Coronary artery (tissue), 2 donors: ENCODE data around the gene PLD5.

Experiments used
- DNase-seq: peaks from one replicate; pipeline ENCODE4 v3.0.0-alpha.2; 2017; ENCODE audit warnings: low spot score
- H3K27ac ChIP-seq, 2 donors: fragments of 200-600 bp; sonication (generic); one replicate each; pipeline ENCODE4 v1.5.1; 2016 to 2019
- H3K4me3 ChIP-seq: fragments of 200-600 bp; sonication (generic); 2 replicates; pipeline ENCODE4 v1.5.1; 2016; ENCODE audit warnings: mild to moderate bottlenecking, moderate library complexity
- TF ChIP-seq, protein P1 (sequence below): fragments of 200-600 bp; sonication (generic); IDR thresholded peaks from one replicate; pipeline ENCODE4 v1.5.1; 2019; ENCODE audit warnings: antibody characterized with exemption

Gene PLD5

DNA sequence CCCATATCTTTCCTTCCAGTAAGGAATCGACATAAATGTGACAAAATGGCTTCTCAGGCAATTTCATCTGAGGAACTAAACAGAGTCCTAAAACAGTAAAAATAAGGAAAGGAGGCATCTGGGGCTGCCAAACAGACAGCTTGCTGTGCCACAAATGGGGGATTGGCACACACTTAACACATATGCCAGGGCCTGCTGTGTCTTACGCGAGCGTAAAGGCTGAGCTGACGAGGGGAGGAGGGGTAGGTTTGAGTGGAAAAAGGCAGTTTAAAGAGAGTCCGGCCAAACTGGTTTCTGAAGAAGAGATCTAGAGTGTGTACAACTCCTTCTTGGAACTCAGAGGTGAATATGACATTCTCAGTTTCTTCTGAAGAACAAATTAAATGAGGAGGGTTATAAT is 281.5 kb downstream of the PLD5 start:
- TF ChIP-seq, protein P1, sequence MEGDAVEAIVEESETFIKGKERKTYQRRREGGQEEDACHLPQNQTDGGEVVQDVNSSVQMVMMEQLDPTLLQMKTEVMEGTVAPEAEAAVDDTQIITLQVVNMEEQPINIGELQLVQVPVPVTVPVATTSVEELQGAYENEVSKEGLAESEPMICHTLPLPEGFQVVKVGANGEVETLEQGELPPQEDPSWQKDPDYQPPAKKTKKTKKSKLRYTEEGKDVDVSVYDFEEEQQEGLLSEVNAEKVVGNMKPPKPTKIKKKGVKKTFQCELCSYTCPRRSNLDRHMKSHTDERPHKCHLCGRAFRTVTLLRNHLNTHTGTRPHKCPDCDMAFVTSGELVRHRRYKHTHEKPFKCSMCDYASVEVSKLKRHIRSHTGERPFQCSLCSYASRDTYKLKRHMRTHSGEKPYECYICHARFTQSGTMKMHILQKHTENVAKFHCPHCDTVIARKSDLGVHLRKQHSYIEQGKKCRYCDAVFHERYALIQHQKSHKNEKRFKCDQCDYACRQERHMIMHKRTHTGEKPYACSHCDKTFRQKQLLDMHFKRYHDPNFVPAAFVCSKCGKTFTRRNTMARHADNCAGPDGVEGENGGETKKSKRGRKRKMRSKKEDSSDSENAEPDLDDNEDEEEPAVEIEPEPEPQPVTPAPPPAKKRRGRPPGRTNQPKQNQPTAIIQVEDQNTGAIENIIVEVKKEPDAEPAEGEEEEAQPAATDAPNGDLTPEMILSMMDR: no peak
- Histone ChIP-seq H3K4me3 (no peak overlapping the region), H3K27ac (no peak overlapping the region)
- no peak for DNase-seq

DNA sequence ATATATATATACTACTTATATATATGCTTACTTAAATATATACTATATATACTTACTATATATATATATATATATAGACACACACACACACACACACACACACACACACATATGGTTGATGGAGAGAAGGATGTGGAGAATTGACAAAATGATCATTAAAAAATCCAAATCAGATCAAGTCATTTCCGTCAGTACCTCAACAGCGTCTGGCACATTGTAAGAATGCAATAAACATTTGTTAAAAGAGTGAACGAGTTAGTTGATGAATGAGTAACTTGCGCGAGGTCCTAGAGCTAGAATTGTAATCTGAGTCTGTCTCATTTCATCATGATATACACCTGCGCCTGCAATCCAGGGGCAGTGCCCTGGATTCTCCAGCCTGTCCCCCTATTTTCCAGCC is 282.6 kb downstream of the PLD5 start:
- no peak for DNase-seq
- Histone ChIP-seq H3K27ac (no peak overlapping the region), H3K4me3 (no peak overlapping the region)
- TF ChIP-seq, protein P1: no peak

DNA sequence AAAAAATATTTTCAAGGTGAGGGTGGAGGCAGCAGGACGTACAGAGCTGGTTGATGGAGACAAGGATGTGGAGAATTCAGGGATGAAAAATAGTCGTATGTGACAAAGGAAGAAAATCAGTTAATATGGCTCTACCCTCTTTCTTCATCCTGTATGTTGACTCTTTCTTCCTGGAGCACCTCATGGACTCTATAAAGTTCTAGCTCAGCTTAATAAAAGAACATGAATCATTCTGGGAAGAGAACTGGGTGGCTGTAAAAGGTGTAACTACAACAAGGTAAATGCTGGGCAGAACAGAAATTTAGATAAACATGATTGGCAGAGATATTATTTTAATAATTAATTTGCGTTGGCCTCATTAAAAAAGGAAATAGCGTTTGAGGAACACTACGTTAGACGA is 283.8 kb downstream of the PLD5 start:
- DNase-seq: no peak
- H3K4me3 ChIP-seq: no peak overlapping the region
- no peak overlapping the region for H3K27ac ChIP-seq
- TF ChIP-seq, protein P1: no peak

DNA sequence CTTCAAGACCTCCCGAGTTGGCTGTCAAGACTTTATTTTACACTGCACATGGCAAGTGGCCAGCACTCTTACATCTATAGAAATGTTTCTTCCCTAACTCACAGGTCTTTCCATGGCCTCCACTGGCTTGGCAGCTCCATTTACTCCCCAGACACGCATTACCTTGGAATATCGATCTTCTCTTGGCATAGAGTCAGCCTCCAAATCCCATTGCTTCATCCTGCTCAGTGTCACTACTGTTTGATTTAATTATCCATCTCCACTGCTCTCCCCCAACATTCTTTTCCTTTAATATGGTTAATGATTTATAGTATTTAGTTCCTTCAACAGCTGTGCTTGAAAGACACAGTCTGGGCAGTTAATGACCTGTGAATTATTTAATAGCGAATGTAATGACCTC is 284.4 kb downstream of the PLD5 start:
- Histone ChIP-seq H3K4me3 (no peak overlapping the region), H3K27ac (no peak overlapping the region)
- TF ChIP-seq, protein P1: no peak
- no peak for DNase-seq

DNA sequence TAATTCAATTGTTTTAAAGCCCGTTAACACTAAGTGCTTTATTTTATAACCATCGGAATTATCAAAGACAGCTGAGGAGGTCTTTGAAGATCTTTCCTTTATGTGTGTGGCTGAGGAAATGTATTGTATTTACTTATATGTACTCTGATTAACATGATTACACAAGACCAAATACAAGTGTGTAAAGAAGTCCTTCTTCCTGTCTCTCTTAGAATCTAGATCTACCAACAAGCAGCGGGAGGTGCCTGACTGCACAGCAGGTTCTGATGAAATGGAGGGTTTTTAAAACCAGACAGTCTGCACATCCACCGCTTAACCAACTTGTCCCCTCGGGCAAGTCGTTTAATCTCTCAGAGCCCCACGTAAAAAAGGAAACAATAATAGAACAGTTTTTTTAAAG is 285.1 kb downstream of the PLD5 start:
- Histone ChIP-seq H3K27ac (no peak overlapping the region), H3K4me3 (no peak overlapping the region)
- TF ChIP-seq, protein P1: no peak
- DNase-seq: no peak

DNA sequence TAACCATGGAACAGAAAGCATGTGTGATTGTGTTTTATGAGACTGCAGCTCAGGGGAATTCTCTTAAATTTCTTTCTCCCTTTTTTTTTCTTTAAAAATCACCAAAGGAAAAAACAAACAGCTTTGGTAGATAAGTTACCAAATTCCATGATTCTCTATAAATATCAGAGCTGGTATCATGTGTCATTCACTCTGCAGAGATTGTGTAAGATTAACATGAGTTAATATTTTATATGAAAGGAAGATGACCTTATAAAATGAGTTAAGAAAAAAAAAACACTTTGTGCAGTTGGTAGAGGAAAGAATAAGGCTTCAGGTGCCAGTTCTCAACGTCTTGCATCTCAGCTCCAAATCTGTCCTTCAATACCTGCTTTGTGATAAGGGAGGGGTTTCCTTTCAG is 287.4 kb downstream of the PLD5 start:
- Histone ChIP-seq H3K4me3 (no peak overlapping the region), H3K27ac (no peak overlapping the region)
- TF ChIP-seq, protein P1: no peak
- DNase-seq: no peak

DNA sequence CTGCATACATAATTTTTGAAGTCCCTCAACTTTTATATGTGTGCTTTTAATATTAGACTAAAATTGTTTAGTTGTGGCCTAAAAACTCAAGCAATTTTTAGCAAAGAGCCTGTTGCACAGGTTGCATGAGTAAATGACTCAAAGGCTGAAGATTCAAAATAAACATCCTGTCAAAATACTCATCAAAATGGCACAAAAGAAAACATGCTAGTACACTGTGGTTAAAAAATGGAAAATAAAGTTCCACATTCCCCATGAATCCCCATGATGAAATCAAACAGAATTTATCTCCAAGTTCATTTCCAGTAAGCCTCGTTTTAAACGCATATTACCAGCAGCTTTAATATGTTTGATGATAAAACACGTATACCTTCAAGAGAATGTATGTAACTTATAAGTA is 295.5 kb downstream of the PLD5 start:
- TF ChIP-seq, protein P1: no peak
- no peak overlapping the region for H3K27ac ChIP-seq
- H3K4me3 ChIP-seq: no peak overlapping the region
- no peak for DNase-seq
